Endometrial microvascular endothelial cells (primary cell): ENCODE data around the gene ZDHHC8. TPM values are rescaled to one million over a fixed set of nuclear protein-coding genes. Genes with fewer than 3 reads are reported as not detected.

ENCODE experiments used
- in situ Hi-C: cut with HindIII; loops from 2 replicates; pipeline ENCODE4 v1.10.0; 2017; ENCODE audit warnings: low sequenced_read_pairs, low pct_unique_long_range_greater_than_20kb; ENCODE audit errors: inconsistent ontology term
- total RNA-seq: library from RNA; depleted of rRNA; stranded (reverse); fragments of >200 nt; gene quantifications from one replicate; pipeline ENCODE4 v1.2.3, GENCODE V29; 2015; ENCODE audit errors: inconsistent ontology term

The ZDHHC8 gene
- total RNA-seq, 1 donor from 2014 or later = 35.2 TPM

GRCh38 chr22:20135265-20135664, 3.7 kb downstream of the ZDHHC8 start:
- in situ Hi-C loops = loop anchor here (25.0 kb wide), 1 partner anchor 152 kb away; no protein-coding TSS in a partner anchor

GRCh38 chr22:20135806-20136602, 4.4 kb downstream of the ZDHHC8 start:
- in situ Hi-C loops = loop anchor here (25.0 kb wide), 1 partner anchor 151 kb away; no protein-coding TSS in a partner anchor

GRCh38 chr22:20136603-20136873, 4.9 kb downstream of the ZDHHC8 start:
- in situ Hi-C loops = loop anchor here (25.0 kb wide), 1 partner anchor 151 kb away; no protein-coding TSS in a partner anchor

GRCh38 chr22:20137113-20137512, 5.5 kb downstream of the ZDHHC8 start:
- in situ Hi-C loops = loop anchor here (25.0 kb wide), 1 partner anchor 150 kb away; no protein-coding TSS in a partner anchor

GRCh38 chr22:20137671-20138416, 6.2 kb downstream of the ZDHHC8 start:
- in situ Hi-C loops = loop anchor here (25.0 kb wide), 1 partner anchor 149 kb away; no protein-coding TSS in a partner anchor

- in situ Hi-C loops = loop anchor here (25.0 kb wide), 1 partner anchor 149 kb away; no protein-coding TSS in a partner anchor
Observed at GRCh38 chr22:20138417-20138738, 6.8 kb downstream of the ZDHHC8 start.

GRCh38 chr22:20138868-20139267, 7.3 kb downstream of the ZDHHC8 start:
- in situ Hi-C loops = loop anchor here (25.0 kb wide), 1 partner anchor 148 kb away; no protein-coding TSS in a partner anchor

GRCh38 chr22:20139391-20140106, 7.9 kb downstream of the ZDHHC8 start:
- in situ Hi-C loops = loop anchor here (25.0 kb wide), 1 partner anchor 148 kb away; no protein-coding TSS in a partner anchor

- in situ Hi-C loops = loop anchor here (25.0 kb wide), 1 partner anchor 147 kb away; no protein-coding TSS in a partner anchor
Observed at GRCh38 chr22:20140107-20140445, 8.5 kb downstream of the ZDHHC8 start.

GRCh38 chr22:20140521-20140964, 8.9 kb downstream of the ZDHHC8 start:
- in situ Hi-C loops = loop anchor here (25.0 kb wide), 1 partner anchor 147 kb away; no protein-coding TSS in a partner anchor

GRCh38 chr22:20141186-20142077, 9.8 kb downstream of the ZDHHC8 start:
- in situ Hi-C loops = loop anchor here (25.0 kb wide), 1 partner anchor 146 kb away; no protein-coding TSS in a partner anchor

GRCh38 chr22:20142711-20143621, 11.4 kb downstream of the ZDHHC8 start:
- in situ Hi-C loops = loop anchor here (25.0 kb wide), 1 partner anchor 144 kb away; no protein-coding TSS in a partner anchor

- in situ Hi-C loops = loop anchor here (25.0 kb wide), 1 partner anchor 143 kb away; no protein-coding TSS in a partner anchor
Observed at GRCh38 chr22:20143883-20144665, 12.5 kb downstream of the ZDHHC8 start.

- in situ Hi-C loops = loop anchor here (25.0 kb wide), 1 partner anchor 142 kb away; no protein-coding TSS in a partner anchor
Observed at GRCh38 chr22:20145206-20145831, 13.7 kb downstream of the ZDHHC8 start.

GRCh38 chr22:20145832-20146223, 14.2 kb downstream of the ZDHHC8 start:
- in situ Hi-C loops = loop anchor here (25.0 kb wide), 1 partner anchor 141 kb away; no protein-coding TSS in a partner anchor

- in situ Hi-C loops = loop anchor here (25.0 kb wide), 1 partner anchor 141 kb away; no protein-coding TSS in a partner anchor
Observed at GRCh38 chr22:20146777-20147176, 15.2 kb downstream of the ZDHHC8 start.
